ENCODE measurements around the gene SLC5A10.

DNA sequence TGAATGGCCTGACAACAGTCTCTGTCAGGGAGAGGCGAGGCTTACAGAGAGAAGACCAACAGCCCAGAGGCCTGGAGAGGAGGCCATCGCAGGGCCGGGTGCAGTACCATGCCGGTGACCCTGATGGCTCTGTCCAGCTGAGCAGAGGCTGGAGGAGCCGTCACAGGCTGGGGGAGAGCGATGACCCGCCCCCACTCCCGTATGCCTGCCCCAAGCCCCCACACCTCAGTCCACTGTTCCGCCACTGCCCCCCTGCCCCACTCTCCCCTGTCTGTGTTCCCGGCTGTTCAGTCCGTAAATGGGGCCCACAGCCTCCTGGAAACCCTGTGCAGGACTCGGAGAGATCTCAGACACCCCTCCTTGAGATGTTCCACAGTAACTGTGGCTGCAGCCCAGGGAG lies 65.4 kb downstream of the SLC5A10 start:
- TF ChIP-seq, protein P1, sequence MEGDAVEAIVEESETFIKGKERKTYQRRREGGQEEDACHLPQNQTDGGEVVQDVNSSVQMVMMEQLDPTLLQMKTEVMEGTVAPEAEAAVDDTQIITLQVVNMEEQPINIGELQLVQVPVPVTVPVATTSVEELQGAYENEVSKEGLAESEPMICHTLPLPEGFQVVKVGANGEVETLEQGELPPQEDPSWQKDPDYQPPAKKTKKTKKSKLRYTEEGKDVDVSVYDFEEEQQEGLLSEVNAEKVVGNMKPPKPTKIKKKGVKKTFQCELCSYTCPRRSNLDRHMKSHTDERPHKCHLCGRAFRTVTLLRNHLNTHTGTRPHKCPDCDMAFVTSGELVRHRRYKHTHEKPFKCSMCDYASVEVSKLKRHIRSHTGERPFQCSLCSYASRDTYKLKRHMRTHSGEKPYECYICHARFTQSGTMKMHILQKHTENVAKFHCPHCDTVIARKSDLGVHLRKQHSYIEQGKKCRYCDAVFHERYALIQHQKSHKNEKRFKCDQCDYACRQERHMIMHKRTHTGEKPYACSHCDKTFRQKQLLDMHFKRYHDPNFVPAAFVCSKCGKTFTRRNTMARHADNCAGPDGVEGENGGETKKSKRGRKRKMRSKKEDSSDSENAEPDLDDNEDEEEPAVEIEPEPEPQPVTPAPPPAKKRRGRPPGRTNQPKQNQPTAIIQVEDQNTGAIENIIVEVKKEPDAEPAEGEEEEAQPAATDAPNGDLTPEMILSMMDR (IDR thresholded peaks at IDR 0.05; ENCODE audit: insufficient read depth, low read depth, low read length) = no peak
- no peak for TF ChIP-seq EZH2 (IDR thresholded peaks at IDR 0.05; ENCODE audit: insufficient read depth, low read length)
